HTERT RPE-1 (cell line): Measurements from ENCODE around the gene SDHAF3.
"Not testable (repeated sequence)": the region's sequence is repeated elsewhere in the genome, so short reads cannot be mapped to it uniquely, and the experiment has no call there.

Experiments
- in situ Hi-C: fragments of 300-500 bp; cut with MboI; formaldehyde crosslinking; loops from 4 replicates; pipeline ENCODE4 v1.14.3; 2020; ENCODE audit warnings: low sequenced_read_pairs

Gene SDHAF3

DNA sequence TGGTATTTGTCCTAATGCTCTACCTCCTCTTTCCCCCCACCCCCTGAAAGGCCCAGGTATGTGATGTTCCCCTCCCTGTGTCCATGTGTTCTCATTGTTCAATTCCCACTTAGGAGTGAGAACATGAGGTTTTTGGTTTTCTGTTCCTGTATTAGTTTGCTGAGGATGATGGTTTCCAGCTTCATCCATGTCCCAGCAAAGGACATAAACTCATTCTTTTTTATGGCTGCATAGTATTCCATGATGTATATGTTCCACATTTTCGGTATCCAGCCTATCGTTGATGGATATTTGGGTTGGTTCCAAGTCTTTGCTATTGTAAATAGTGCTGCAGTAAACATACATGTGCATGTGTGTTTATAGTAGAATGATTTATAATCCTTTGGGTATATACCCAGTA lies 5.6 kb downstream of the SDHAF3 start:
- in situ Hi-C loops: not testable (repeated sequence)

DNA sequence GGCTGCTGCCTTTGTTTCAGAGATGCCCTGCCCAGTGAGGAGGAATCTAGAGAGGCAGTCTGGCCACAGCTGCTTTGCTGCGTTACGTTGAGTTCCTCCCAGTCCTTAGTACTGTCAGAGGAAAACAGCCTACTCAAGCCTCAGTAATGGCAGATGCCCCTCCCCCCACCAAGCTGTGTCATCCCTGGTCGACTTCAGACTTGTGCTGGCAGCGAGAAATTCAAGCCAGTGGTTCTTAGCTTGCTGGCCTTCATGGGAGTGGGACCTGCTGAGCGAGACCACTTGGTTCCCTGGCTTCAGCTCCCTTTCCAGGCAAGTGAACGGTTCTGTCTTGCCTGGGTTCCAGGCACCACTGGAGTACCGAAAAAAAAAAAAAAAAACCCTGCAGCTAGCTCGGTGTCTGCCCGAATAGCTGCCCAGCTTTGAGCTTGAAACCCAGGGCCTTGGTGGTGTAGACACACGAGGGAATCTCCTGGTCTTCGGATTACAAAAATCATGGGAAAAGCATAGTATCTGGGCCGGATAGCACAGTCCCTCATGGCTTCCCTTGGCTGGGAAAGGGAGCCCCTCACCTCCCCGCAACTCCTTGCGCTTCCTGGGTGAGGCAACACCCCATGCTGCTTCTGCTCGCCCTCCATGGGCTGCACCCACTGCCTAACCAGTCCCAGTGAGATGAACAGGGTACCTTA lies 9.1 kb downstream of the SDHAF3 start:
- in situ Hi-C loops: no loop called here

DNA sequence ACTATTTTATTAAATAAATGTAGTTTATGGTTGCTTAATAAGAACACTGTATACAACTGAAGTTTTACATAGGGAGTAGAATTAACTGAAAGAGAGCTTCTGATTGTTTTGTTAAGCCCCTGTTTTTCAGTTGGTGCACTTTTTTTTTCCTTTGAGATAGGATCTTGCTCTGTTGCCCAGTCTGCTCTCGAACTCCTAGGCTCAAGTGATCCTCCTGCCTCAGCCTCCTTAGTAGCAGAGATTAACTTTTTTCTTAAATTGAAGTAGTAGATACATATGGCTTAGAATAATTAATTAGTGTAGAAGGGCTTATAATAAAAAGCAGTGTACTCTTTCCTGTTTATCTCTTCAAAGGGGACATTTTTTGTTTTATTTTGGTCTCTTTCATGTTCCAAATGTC lies 11.2 kb downstream of the SDHAF3 start:
- in situ Hi-C loops: no loop called here

DNA sequence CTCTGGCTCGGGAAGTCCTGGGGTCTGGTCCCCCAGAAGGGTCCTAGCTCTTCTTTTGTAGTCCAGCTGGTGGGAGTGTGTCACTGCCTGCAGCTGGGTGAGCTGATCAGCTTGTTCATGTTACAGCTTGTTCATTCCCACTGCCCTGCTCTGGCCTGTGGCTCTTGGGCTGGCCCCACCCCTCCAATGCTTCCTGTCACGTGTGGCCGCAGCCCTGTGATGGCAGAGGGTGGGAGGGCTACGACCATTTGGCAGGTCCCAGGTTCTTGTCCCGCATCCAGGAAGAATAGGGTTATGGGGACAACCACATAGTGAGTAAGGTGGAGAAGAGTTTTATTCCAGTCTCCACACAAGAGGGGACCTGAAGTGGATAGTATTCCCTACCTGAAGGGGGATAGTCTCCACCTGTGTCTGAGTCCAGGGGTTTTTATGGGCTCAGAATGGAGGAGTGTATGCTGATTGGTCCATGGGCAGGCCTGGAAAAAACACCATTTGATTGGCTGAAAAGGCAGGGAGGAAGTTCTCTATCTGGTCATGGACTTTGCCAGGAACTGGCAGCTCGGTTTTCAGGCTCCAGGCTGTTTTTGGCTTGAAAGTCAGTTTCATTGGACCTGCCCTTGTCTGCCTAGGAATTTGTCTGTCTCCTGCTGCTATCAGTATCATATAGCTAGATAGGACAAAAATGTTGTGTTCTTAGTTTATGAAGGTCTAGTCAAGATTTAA lies 13.1 kb downstream of the SDHAF3 start:
- in situ Hi-C loops: no loop called here

DNA sequence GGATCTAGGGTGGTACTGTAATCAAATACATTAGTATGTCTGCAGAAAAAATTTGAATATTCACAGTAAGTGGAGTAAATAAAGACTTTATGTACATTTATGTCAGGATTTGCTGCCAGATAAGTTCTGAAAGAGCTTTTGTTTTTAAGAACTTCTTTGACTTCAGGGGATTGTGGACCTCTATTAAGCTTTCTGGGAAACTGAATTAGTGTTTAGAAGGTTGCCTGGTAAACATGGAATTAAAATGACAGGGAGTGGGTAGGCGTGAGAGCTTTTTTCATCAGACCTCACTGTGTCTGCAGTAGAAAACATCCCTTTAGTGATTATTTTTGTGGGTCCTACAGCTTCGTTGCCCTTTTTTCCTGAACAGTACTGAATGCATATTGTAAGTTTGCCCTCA lies 15.7 kb downstream of the SDHAF3 start:
- in situ Hi-C loops: no loop called here

DNA sequence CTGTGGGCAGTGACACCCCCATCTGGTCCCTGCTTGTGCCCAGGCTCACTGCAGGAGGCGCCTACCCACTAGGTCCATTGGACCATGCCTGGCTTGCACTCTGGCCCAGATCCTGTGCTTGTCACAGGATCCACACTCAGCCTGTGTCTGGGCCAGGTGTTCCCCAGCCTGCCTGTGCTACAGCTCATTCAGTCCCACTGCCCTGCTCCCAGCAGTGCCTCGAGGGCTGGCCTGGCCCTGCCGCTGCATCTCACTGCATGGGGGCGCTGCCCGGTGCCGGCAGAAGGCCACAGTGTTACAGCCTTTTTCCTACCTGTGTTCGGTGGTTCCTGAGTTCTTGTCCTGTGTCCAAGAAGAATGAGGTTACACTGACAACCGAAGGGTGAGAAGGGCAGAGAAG lies 21.3 kb downstream of the SDHAF3 start:
- in situ Hi-C loops: no loop called here

DNA sequence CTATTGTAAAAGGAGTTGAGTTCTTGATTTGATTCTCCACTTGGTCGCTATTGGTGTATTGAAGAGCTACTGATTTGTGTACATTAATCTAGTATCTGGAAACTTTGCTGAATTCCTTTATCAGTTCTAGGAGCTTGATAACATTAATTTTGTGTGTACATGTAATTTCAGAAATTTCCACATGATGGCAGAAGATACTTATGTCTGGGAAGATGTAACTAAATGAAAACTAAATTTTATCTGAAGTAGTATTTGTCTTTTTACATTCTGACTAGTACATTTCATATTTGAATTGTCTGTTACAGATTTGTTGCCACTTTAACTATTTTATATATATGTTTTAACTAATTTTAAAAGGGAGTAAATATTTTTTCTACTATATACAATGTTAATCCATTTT lies 27.6 kb downstream of the SDHAF3 start:
- in situ Hi-C loops: no loop called here

DNA sequence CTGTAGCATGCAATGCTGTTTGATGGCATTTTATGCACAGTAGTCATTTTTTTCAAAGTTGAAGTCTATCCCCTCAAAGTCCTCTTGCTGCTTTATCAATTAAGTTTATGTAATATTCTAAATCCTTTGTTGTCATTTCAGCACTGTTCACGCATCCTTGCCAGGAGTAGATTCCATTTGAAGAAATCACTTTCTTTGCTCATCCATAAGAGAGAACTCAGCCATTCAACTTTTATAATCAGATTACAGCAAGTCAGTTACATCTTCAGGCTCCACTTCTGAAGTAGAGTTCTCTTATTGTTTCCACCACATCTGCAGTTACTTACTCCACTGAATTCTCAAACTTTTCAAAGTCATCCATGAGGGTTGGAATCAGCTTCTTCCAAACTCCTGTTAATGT lies 32.3 kb downstream of the SDHAF3 start:
- in situ Hi-C loops: no loop called here

DNA sequence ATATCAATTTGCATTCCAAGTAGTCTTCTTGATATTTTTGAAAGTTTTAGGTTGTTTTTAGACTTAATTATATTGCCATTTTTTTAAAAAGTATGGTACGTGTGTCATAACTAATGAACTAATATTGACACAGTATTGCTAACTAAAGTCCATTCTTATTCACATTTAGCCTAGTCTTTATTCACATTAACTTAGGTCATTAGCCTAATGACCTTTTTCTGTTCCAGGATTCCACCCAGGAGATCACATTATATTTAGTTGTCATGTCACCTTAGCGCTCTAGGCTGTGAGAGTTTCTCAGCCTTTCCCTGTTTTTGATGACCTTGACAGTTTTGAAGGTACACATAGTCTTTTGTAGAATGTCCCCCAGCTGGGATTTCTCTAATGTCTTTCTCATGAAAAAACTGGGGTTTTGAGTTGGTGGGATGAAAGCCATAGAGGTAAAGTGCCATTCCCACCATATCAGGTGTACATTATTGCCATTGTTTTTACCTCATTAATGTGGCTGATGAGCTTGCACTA lies 38.5 kb downstream of the SDHAF3 start:
- in situ Hi-C loops: no loop called here

DNA sequence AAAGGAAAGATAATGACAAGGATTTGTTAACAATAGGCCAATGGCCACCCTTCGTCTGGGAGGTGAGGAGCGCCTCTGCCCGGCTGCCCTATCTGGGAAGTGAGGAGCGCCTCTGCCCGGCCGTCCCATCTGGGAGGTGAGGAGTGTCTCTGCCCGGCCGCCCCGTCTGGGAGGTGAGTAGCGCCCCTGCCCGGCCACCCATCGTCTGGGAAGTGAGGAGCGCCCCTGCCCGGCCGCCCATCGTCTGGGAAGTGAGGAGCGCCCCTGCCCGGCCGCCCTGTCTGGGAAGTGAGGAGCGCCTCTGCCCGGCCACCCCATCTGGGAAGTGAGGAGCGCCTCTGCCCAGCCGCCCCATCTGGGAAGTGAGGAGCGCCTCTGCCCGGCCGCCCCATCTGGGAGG lies 42.5 kb downstream of the SDHAF3 start:
- in situ Hi-C loops: not testable (repeated sequence)

DNA sequence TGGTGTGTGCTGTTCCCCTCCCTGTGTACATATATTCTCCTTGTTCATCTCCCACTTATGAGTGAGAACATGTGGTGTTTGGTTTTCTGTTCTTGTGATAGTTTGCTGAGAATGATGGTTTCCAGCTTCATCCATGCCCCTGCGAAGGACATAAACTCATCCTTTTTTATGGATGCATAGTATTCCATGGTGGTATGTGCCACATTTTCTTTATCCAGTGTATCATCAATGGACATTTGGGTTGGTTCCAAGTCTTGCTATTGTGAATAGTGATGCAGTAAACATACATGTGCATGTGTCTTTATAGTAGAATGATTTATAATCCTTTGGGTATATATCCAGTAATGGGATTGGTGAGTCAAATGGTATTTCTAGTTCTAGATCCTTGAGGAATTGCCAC lies 44.1 kb downstream of the SDHAF3 start:
- in situ Hi-C loops: not testable (repeated sequence)

DNA sequence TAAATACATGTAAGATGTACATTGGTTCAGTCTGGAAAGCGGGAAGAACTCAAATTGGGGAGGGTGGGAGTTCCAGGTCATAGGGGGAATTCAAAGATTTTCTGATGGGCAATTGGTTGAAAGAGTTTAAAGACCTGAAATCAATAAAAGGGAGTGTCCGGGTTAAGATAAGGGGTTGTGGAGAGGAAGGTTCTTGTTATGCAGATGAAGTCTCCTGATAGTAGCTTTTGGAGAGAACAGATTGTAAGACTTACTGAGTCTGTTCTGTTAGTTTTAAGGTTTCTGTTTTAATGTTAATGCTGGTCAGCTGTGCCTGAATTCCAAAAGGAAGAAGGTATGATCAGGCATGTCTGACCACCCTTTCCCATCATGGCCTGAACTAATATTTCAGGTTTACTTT lies 48.8 kb downstream of the SDHAF3 start:
- in situ Hi-C loops: no loop called here

DNA sequence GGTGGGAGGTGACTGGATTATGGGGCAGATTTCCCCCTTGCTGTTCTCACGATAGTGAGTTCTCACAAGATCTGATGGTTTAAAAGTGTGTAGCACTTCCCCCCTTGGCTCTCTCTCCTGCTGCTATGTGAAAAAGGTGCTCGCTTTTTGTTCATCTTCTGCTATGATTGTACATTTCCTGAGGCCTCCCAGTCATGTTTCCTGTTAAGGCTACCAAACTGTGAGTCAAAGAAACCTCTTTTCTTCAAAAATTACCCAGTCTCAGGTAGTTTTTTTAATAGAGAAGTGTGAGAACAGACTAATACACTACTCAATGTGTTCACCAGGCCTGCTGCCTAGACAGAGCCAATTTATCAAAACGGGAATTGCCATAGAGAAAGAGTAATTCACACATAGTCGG lies 49.7 kb downstream of the SDHAF3 start:
- in situ Hi-C loops: no loop called here

DNA sequence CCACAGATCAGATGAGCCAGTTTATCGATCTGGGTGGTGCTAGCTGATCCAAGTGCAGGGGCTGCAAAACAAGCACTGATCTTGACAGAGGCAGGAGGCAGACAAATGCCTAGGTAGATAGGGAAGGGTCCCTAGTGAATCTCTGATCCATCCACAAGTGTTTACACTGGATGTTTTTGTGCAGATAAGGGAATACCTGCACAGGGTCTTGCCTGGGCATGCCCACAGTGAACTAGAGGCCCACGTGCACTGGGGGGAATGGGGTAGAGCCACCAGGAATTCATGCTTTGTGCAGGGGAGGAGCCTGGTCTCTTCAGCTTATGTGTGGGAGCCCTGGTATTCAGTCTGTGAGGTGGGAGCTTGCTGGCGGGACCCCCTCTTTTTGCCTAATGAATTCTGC lies 50.3 kb downstream of the SDHAF3 start:
- in situ Hi-C loops: no loop called here

DNA sequence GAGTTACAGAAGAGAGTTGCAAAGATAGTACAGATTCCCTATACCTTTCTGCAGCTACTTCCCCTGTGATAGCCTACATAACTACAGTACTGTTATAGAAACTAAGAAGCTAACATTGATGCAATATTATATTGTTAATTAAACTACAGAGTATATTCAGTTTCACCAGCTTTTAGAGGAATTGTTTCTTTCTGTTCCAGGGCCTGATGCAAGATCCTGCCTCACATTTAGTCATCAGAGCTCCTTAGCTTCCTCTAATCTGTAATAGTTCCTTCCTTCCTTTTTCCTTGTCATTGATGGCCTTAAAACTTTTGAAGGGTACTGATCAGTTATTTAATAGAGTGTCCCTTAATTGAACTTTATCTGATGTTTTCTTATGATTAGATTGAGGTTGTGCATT lies 56.8 kb downstream of the SDHAF3 start:
- in situ Hi-C loops: no loop called here

DNA sequence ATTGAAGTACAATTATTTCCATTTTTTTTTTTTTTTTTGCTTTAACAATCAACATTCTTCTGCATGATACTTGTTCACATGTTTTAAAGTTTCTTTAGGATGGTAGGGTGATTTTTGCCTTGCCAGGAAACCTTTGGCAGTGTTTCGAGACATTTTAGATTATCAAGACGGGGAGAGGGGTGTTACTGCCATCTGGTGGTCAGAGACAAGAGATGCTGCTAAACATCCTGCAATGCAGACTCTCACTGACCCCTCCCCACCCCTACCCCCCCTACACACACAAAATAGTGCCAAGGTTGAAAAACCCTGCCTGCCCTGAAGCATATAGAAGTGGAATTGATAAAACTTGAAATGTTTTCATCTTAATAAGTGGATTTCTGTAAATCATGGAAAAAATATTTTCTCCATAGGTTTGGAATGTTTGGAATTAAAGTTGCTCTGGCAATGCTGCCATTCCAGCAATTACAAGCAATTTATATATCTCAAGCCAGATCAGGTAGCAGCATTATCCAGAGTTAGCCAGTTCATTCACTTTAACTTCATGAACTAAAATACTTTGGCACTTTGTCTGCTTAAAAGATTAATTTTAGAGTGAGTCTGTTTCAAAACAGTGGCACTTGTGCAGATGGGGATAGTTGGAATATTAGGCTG lies 62.1 kb downstream of the SDHAF3 start:
- in situ Hi-C loops: no loop called here

DNA sequence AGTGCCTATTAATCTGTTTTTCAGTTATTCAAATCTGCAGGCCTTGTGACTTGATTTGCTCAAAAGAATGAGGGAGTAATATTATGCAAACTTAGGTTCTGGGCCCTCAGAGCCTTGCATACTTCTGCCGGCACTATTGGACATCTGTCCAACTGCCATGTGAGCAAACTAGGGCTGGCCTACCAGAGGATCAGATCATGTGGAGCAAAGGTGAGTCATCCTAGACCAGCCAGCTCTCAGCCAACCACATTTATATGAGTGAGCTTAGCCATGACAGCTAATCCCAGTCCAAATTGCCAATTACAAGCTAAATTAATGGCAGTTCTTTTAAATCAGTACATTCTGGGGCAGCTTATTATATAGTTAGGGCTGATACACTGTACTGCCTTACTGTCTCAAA lies 69.6 kb downstream of the SDHAF3 start:
- in situ Hi-C loops: no loop called here

DNA sequence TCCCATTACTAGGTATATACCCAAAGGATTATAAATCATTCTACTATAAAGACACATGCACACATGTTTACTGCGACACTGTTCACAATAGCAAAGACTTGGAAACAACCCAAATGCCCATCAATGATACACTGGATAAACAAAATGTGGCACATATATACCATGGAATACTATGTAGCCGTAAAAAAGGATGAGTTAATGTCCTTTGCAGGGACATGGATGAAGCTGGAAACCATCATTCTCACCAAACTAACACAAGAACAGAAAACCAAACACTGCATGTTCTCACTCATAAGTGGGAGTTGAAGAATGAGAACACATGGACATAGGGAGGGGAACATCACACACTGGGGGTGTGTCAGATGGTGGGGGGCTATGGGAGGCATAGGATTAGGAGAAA lies 78.7 kb downstream of the SDHAF3 start:
- in situ Hi-C loops: not testable (repeated sequence)

DNA sequence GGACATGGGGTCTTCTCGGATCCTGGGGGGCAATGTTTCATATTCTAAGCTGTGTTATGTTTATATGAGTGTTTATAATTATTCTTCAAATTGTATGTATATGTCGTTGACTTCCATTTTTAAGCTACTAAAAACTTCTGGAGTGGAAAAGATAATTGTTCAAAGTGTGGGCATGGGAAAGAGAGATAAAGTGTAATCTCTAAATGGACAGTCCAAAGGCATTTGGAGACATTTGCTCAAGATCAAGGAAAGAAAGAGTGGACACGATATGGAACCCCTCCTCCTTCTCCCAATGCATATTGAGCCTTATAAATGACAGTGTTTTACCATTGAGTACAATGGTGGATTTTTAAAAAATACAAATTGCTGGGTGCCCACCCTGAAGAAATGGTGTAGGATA lies 81.1 kb downstream of the SDHAF3 start:
- in situ Hi-C loops: no loop called here

DNA sequence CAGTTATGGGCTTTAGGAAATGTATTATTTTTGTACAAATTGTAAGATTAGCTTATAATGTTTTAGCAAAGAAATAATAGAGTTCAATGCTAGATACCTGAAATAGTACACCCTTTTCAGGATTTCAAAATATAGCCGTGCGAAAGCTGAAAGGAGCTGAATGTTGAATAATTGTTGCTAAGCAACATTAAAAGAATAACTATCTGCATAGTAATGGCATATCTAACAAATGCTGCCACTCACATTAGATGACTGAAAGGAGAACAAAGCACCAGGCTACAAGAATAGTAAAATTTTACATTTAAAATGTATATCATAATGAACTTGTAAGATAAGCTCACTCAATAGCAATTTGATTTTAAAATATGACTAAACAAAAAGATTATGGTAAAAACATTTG lies 82.5 kb downstream of the SDHAF3 start:
- in situ Hi-C loops: no loop called here

DNA sequence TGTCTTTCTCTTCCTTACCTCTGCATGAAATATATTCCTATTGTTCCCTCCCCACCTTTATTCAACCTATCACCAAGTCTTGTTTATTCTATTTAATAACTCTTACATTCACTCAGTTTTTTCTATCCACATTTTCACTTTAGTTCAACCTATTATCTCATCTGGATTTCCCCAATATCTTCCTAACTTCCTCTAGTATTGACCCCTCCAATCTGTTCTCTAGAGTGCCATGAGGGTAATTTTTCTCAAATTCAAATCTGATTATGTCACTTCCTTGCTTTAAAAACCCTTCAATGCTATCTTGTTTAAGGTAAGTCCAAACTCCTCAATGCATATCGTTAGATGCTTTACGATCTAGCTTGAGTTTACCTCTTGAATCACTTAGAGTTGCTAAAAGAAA lies 86.5 kb downstream of the SDHAF3 start:
- in situ Hi-C loops: no loop called here

DNA sequence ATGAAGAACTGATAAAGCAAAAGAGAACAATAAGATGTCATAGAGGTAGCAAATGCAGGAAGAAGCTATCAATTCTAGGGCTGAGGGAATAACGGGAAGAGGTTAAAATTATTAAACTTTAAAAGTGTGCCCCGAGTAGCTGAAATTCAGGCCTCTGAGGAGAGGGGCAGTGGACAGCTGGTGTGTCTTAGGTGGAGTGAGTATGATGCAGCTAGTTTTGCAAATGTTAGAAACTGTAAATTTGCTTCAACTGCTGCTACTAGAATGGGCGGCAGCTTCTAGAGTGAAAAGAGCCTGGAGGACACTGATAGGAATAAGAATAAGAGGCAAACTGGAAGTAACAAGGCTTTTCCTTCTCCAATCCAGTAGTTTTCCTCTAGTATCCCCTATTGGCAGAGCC lies 87.3 kb downstream of the SDHAF3 start:
- in situ Hi-C loops: no loop called here
